Upper lobe of left lung (tissue), 4 donors: ENCODE measurements around the gene FHIT.

Experiments
- EP300 ChIP-seq, 4 donors: sonication (generic); formaldehyde crosslinking; IDR thresholded peaks; one replicate each; pipeline ENCODE4 v1.5.1; 2017; ENCODE audit warnings: antibody characterized with exemption in 4 of 4, control low read depth in 2 of 4
- POLR2A ChIP-seq, 4 donors: fragments of 450-650 bp; IDR thresholded peaks; one replicate each; pipeline ENCODE4 v1.5.1; 2016 to 2017; ENCODE audit warnings: antibody characterized with exemption in 4 of 4, mild to moderate bottlenecking in 2 of 4
- POLR2AphosphoS5 ChIP-seq, 2 donors: sonication (generic); formaldehyde crosslinking; IDR thresholded peaks; one replicate each; pipeline ENCODE4 v1.5.1; 2017; ENCODE audit warnings: antibody characterized with exemption in 2 of 2
- TF ChIP-seq, protein P1 (sequence below), 6 experiments: fragments of 450-650 bp in 4 of 6; fragments of 200-600 bp in 2 of 6; sonication (generic) in 2 of 6; IDR thresholded peaks; one replicate each; pipeline ENCODE4 v1.5.1; 2016 to 2019; ENCODE audit warnings: antibody characterized with exemption in 6 of 6

DNA sequence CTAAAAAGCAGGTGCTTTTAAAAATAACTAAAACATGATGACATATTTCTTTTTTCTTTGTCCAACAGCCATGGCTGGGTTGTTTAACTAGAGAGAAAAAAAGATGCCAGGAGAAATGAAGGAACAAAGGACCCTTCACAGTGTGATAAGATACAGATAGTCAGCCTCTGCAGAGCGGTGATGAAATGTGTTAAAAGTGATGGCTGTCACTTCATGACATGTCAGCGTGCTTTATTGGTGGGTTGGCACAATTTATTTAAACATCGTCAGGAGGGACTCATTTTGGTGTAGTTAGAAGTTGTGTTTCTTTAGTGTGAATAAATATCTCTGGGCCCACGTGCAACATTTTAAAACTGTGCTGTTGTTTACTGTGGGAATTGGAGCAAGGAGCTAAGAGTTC, 1314.1 kb downstream of the FHIT start:
- TF ChIP-seq POLR2A (IDR thresholded peaks at IDR 0.05) (no peak), EP300 (IDR thresholded peaks at IDR 0.05) (no peak), POLR2AphosphoS5 (IDR thresholded peaks at IDR 0.05) (no peak)
- TF ChIP-seq, protein P1, sequence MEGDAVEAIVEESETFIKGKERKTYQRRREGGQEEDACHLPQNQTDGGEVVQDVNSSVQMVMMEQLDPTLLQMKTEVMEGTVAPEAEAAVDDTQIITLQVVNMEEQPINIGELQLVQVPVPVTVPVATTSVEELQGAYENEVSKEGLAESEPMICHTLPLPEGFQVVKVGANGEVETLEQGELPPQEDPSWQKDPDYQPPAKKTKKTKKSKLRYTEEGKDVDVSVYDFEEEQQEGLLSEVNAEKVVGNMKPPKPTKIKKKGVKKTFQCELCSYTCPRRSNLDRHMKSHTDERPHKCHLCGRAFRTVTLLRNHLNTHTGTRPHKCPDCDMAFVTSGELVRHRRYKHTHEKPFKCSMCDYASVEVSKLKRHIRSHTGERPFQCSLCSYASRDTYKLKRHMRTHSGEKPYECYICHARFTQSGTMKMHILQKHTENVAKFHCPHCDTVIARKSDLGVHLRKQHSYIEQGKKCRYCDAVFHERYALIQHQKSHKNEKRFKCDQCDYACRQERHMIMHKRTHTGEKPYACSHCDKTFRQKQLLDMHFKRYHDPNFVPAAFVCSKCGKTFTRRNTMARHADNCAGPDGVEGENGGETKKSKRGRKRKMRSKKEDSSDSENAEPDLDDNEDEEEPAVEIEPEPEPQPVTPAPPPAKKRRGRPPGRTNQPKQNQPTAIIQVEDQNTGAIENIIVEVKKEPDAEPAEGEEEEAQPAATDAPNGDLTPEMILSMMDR (IDR thresholded peaks at IDR 0.05), result no peak
